Cardiac fibroblast (primary cell): ENCODE results near the gene TLX2.
A peak's percentile ranks its signal among the peaks of the same experiment; 100 is the strongest.

Experiments used
- DNase-seq, 2 donors: peaks; one replicate each; pipeline versions ENCODE4 v3.0.0 to v3.0.0-alpha.2; 2010; ENCODE audit warnings: low read depth in 2 of 2
- H3K4me3 ChIP-seq, 2 donors: replicated peaks in 1 of 2; 1 replicate in 1 of 2; 2 replicates in 1 of 2; pipeline ENCODE4 v1.5.1; 2011; ENCODE audit warnings: low read depth in 2 of 2, low read length in 2 of 2, mild to moderate bottlenecking in 2 of 2, moderate library complexity in 1 of 2
- CTCF ChIP-seq: IDR thresholded peaks from one replicate; pipeline ENCODE4 v1.5.1; 2011; ENCODE audit warnings: low read depth, mild to moderate bottlenecking, low read length, inconsistent platforms

The TLX2 gene

GRCh38 chr2:74498500-74499266 lies 15.6 kb upstream of the TLX2 start:
- no peak for TF ChIP-seq CTCF
- H3K4me3 ChIP-seq = peak overlapping the region; percentile 35 to 39
- DNase-seq = peak in 1 of 2 donors; percentile 43

GRCh38 chr2:74499267-74499939 lies 14.8 kb upstream of the TLX2 start, which contains the start of gene LBX2:
LBX2 (minus strand) TSS chr2:74499603; CDS start chr2:74499537, 66 bp downstream.
- no peak for TF ChIP-seq CTCF
- peak; percentile 33 to 35 for DNase-seq
- peak within 1 kb of the TSS; percentile 35 to 39 for H3K4me3 ChIP-seq

GRCh38 chr2:74499940-74500577 lies 14.2 kb upstream of the TLX2 start:
- TF ChIP-seq CTCF = no peak
- DNase-seq = no peak
- H3K4me3 ChIP-seq = no peak overlapping the region

GRCh38 chr2:74500578-74500946 lies 13.7 kb upstream of the TLX2 start:
- no peak overlapping the region for H3K4me3 ChIP-seq
- DNase-seq = no peak
- TF ChIP-seq CTCF = no peak

GRCh38 chr2:74501335-74502071 lies 12.7 kb upstream of the TLX2 start:
- DNase-seq = no peak
- H3K4me3 ChIP-seq = peak overlapping the region in 1 of 2 donors; percentile 69
- TF ChIP-seq CTCF = no peak

GRCh38 chr2:74502147-74502719 lies 12.0 kb upstream of the TLX2 start:
- H3K4me3 ChIP-seq = peak overlapping the region; percentile 67 to 69
- DNase-seq = peak; percentile 19 to 28
- TF ChIP-seq CTCF = no peak
